HEK293T (cell line): ENCODE measurements around the gene PGGHG.
"Not testable (repeated sequence)": the region's sequence is repeated elsewhere in the genome, so short reads cannot be mapped to it uniquely, and the experiment has no call there.

ENCODE experiments used
- CTCF ChIA-PET: fragments of 350-600 bp; formaldehyde crosslinking; extraction: SDS; loops from one replicate; lab custom pipeline; 2021; ENCODE audit warnings: antibody characterized with exemption, inconsistent platforms; lab: Yijun Ruan, JAX
- POLR2A ChIA-PET: fragments of 350-600 bp; formaldehyde crosslinking; extraction: SDS; loops from one replicate; lab custom pipeline; 2020; ENCODE audit warnings: antibody characterized with exemption, inconsistent platforms; lab: Yijun Ruan, JAX
- DNase-seq: peaks from one replicate; pipeline ENCODE4 v3.0.0; 2012; ENCODE audit warnings: mixed read lengths; ENCODE audit errors: extremely low spot score
- ARNT ChIP-seq: fragments of 450-650 bp; IDR thresholded peaks from 2 replicates; pipeline ENCODE4 v1.6.1; 2017; ENCODE audit warnings: mild to moderate bottlenecking
- BHLHE40 ChIP-seq: fragments of 450-650 bp; IDR thresholded peaks from 2 replicates; pipeline ENCODE4 v1.6.1; 2016; ENCODE audit warnings: mild to moderate bottlenecking, moderate library complexity, borderline replicate concordance
- CTBP1 ChIP-seq: fragments of 450-650 bp; IDR thresholded peaks from 2 replicates; pipeline ENCODE4 v1.6.1; 2016; ENCODE audit warnings: borderline replicate concordance
- ELF4 ChIP-seq: fragments of 450-650 bp; IDR thresholded peaks from 2 replicates; pipeline ENCODE4 v1.6.1; 2017; ENCODE audit warnings: antibody characterized with exemption
- FOXA1 ChIP-seq: fragments of 450-650 bp; IDR thresholded peaks from 2 replicates; pipeline ENCODE4 v1.6.1; 2016; ENCODE audit warnings: mild to moderate bottlenecking
- FOXK2 ChIP-seq: fragments of 450-650 bp; IDR thresholded peaks from 2 replicates; pipeline ENCODE4 v1.6.1; 2016; ENCODE audit warnings: mild to moderate bottlenecking
- FOXM1 ChIP-seq: fragments of 450-650 bp; IDR thresholded peaks from 2 replicates; pipeline ENCODE4 v1.6.1; 2017; ENCODE audit warnings: mild to moderate bottlenecking, borderline replicate concordance
- HDGF ChIP-seq: fragments of 450-650 bp; IDR thresholded peaks from 2 replicates; pipeline ENCODE4 v1.6.1; 2017; ENCODE audit warnings: antibody characterized with exemption, borderline replicate concordance
- L3MBTL2 ChIP-seq: fragments of 450-650 bp; conservative IDR thresholded peaks from 2 replicates; pipeline ENCODE4 v1.6.1; 2016; ENCODE audit warnings: mild to moderate bottlenecking
- LEF1 ChIP-seq: fragments of 450-650 bp; IDR thresholded peaks from 2 replicates; pipeline ENCODE4 v1.6.1; 2017; ENCODE audit warnings: mild to moderate bottlenecking, borderline replicate concordance
- NFRKB ChIP-seq: fragments of 450-650 bp; IDR thresholded peaks from 2 replicates; pipeline ENCODE4 v1.6.1; 2016; ENCODE audit warnings: mild to moderate bottlenecking, moderate library complexity
- SP1 ChIP-seq: fragments of 450-650 bp; IDR thresholded peaks from 2 replicates; pipeline ENCODE4 v1.6.1; 2017
- SUZ12 ChIP-seq: fragments of 450-650 bp; IDR thresholded peaks from 2 replicates; pipeline ENCODE4 v1.6.1; 2016; ENCODE audit warnings: mild to moderate bottlenecking
- TARDBP ChIP-seq: fragments of 450-650 bp; IDR thresholded peaks from 2 replicates; pipeline ENCODE4 v1.6.1; 2016
- ZNF384 ChIP-seq: fragments of 450-650 bp; IDR thresholded peaks from 2 replicates; pipeline ENCODE4 v1.6.1; 2016
- TF ChIP-seq, protein P1 (sequence below): fragments of 450-650 bp; IDR thresholded peaks from 2 replicates; pipeline ENCODE4 v1.6.1; 2016

PGGHG gene

DNA sequence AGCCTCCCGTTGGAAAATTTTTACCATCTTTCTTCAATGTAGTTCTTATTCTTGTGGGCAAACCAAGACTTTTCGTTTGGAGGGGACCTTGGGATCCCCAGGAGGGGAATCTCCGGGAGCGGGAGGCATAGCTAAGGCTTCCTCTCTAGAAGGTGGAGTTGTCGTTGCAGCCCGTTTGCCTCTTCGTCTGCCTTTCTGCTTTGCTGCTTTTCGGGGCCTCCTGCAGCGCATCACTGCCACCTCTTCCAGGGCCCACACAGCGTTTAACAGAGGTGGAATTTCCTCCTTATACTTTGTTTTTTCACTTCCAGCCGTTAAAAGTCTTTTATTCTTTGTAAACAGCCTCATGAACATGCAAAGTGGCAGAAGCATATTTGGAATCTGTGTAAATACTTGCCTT, 35.2 kb downstream of the PGGHG start:
- DNase-seq, result no peak
- CTCF ChIA-PET, result no interaction called here
- POLR2A ChIA-PET, result no interaction called here
- TF ChIP-seq L3MBTL2 (no peak), LEF1 (no peak), FOXA1 (no peak), SP1 (no peak)

DNA sequence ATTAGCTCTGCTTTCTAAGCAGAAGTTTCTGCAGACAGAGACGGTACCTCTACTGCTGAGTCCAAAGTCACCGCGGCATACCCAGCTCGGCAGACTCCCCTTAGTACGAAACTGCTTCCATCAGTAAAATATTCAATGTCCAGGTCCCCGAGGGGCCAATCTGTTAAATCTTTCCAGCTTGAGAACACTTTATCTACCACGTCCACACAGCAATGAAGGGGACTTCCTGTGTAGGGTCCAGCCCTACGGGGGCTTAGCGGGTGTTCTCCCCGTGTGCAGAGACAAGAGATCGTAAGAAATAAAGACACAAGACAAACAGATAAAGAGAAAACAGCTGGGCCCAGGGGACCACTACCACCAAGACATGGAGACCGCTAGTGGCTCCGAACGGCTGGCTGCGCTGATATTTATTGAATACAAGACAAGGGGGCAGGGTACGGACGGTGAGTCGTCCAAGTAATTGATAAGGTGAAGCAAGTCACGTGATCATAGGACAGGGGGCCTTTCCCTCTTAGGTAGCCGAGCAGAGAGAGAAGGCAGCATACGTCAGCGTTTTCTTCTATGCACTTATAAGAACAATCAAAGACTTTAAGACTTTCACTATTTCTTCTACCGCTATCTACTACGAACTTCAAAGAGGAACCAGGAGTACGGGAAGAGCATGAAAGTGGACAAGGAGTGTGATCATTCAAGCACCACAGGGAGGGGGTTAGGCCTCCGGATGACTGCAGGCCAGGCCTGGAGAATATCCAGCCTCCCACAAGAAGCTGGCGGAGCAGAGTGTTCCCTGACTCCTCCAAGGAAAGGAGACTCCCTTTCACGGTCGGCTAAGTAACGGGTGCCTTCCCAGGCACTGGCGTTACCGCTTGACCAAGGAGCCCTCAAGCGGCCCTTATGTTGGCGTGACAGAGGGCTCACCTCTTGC, 35.9 kb downstream of the PGGHG start:
- DNase-seq, CTCF ChIA-PET, POLR2A ChIA-PET: not testable (repeated sequence)

DNA sequence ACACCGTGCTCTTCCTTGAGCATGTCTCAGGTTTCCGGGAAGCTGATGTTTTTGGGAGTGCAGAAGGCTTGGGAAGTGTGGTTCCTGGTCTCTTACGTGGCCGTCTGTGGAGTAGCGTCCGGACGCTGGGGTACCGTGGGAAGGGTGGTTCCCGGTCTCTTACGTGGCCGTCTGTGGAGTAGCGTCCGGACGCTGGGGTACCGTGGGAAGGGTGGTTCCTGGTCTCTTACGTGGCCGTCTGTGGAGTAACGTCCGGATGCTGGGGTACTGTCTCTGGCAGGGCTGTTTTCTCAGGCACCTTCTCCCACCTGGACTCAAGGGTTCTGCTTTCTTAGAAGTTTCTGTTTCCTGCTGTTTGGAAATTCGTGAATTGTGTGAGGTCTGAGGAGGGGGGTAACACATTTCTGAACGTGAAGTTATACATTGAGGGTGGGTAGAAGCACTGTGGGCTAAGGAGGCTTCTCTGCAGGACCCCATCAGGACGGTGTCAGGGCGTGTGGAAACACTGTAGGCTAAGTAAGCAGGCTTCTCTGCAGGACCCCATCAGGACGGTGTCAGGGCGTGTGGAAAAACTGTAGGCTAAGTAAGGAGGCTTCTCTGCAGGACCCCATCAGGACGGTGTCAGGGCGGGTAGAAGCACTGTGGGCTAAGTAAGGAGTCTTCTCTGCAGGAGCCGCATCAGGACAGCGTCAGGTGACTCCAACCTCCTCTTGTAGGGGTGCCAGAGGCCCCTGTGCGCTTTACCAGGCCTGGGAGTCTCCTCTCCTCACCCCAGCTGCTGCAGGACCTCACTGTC, 37.1 kb downstream of the PGGHG start:
- no peak for DNase-seq
- TF ChIP-seq FOXM1, result no peak
- TF ChIP-seq LEF1, result no peak
- no peak for TF ChIP-seq ELF4
- TF ChIP-seq FOXK2, result no peak
- no peak for TF ChIP-seq ARNT
- TF ChIP-seq HDGF, result no peak
- TF ChIP-seq NFRKB, result no peak
- no peak for TF ChIP-seq ZNF384
- TF ChIP-seq L3MBTL2, result no peak
- TF ChIP-seq, protein P1, sequence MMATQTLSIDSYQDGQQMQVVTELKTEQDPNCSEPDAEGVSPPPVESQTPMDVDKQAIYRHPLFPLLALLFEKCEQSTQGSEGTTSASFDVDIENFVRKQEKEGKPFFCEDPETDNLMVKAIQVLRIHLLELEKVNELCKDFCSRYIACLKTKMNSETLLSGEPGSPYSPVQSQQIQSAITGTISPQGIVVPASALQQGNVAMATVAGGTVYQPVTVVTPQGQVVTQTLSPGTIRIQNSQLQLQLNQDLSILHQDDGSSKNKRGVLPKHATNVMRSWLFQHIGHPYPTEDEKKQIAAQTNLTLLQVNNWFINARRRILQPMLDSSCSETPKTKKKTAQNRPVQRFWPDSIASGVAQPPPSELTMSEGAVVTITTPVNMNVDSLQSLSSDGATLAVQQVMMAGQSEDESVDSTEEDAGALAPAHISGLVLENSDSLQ, result no peak
- CTCF ChIA-PET, result no interaction called here
- POLR2A ChIA-PET, result no interaction called here

DNA sequence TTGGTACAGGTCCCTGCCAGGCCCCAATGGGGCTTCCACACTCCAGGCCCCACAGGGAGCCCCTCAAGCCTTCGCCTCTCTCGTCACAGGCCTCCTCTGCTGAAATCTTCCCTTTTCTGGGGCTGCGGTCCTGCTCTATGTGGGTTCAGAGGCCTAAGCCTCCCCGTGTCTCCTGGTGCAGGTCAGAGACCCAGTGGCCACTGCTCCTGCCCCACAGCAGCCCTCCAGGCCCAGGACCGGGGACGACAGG, 37.6 kb downstream of the PGGHG start:
- ChIA-PET POLR2A (no interaction called here), CTCF (no interaction called here)
- no peak for DNase-seq
- TF ChIP-seq L3MBTL2, result no peak

DNA sequence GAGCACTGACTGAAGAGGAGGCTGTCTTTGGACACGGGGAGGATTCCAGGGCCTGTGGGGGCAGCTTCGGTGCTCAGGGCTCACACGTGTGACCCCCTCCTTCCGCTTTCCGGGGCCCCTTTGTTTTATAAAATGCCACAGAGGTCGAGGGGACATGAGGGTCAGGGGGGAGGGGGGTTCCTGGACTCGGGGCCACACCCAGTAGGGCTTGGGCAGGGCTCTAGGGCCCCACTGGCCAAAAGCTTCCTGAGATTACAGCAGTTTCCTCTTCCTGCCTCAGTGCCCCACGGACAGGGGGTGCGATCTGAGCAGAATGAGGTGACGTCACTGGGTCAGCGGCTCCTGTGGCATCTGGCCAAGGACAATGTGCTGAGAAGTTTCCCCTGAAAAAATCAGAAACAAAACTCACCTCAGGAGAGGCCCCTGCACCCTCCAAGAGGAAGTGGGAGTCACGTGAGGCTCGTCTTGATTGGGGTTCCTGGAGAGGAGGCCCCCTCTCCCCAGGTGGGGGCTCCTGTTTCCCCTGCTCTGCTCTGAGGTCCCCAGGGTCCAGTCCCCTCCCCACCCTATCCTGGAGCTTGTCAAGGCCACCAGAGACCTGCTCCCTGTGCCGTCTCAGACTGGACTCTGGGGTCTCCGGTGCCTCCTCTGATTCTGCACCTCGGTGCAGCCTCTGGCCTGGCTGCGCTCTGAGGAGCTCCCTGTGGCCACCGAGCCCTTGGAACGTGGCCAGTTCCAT, 38.1 kb downstream of the PGGHG start:
- no peak for DNase-seq
- TF ChIP-seq ARNT (no peak), FOXA1 (no peak), ELF4 (no peak), HDGF (no peak)
- CTCF ChIA-PET, result interaction anchor here (0.6 kb wide), 1 partner anchor 17 kb away, joined by 3 read pairs; no protein-coding TSS in a partner anchor
- POLR2A ChIA-PET, result interaction anchor here (1.2 kb wide), 1 partner anchor 28 kb away, joined by 5 read pairs; no protein-coding TSS in a partner anchor

DNA sequence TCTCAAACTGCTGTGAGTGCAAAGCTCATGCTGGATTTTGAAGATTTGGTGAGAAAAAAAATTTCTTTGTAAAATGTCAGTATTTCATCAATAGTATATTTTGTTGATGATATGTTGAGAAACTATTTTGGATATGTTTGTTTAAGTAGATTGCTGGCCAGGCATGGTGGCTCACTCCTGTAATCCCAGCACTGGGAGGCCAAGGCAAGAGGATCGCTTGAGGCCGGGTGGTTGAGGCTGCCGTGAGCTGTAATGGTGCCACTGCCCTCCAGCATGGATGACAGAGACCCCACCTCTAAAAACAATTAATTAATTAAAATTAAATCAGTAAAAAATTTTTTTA, 38.6 kb downstream of the PGGHG start:
- POLR2A ChIA-PET, result interaction anchor here (1.2 kb wide), 1 partner anchor 28 kb away, joined by 5 read pairs; no protein-coding TSS in a partner anchor
- TF ChIP-seq, protein P1, result no peak
- TF ChIP-seq HDGF, result no peak
- no peak for TF ChIP-seq SUZ12
- no peak for TF ChIP-seq CTBP1
- TF ChIP-seq L3MBTL2, result no peak
- TF ChIP-seq FOXK2, result no peak
- no peak for TF ChIP-seq SP1
- TF ChIP-seq LEF1, result no peak
- TF ChIP-seq ELF4, result no peak
- TF ChIP-seq ZNF384, result no peak
- TF ChIP-seq FOXM1, result no peak
- TF ChIP-seq TARDBP, result no peak
- TF ChIP-seq FOXA1, result no peak
- no peak for TF ChIP-seq ARNT
- no peak for TF ChIP-seq NFRKB
- TF ChIP-seq BHLHE40, result no peak
- CTCF ChIA-PET, result interaction anchor here (0.6 kb wide), 1 partner anchor 18 kb away, joined by 3 read pairs; no protein-coding TSS in a partner anchor
- DNase-seq, result no peak

DNA sequence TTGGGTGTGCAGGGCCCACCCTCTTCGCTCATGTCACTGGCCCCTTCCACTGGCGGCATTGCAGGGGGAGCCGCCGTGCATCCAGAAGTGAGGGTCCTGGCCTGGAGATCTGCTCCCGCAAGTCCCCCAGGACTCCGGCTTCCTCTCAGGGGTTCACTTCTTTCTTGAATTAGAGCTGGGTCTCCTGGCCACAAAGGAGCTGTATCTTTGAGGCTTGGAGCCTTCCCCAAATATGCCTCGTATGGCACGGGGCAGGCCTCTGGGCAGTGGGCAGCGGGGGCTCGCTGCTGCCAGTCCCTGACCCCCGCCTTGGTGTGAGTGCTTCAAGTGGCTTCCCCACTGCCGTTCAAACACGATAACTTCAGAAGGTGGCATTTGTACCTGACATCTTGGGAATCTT, 39.1 kb downstream of the PGGHG start:
- POLR2A ChIA-PET, result interaction anchor here (1.2 kb wide), 1 partner anchor 27 kb away, joined by 5 read pairs; no protein-coding TSS in a partner anchor
- no peak for DNase-seq
- TF ChIP-seq LEF1 (no peak), HDGF (no peak), CTBP1 (no peak), FOXA1 (no peak), FOXK2 (no peak), ZNF384 (no peak), FOXM1 (no peak), SUZ12 (no peak), ARNT (no peak), BHLHE40 (no peak), TARDBP (no peak), NFRKB (no peak), SP1 (no peak), L3MBTL2 (no peak), ELF4 (no peak)
- TF ChIP-seq, protein P1, result no peak
- CTCF ChIA-PET, result no interaction called here

DNA sequence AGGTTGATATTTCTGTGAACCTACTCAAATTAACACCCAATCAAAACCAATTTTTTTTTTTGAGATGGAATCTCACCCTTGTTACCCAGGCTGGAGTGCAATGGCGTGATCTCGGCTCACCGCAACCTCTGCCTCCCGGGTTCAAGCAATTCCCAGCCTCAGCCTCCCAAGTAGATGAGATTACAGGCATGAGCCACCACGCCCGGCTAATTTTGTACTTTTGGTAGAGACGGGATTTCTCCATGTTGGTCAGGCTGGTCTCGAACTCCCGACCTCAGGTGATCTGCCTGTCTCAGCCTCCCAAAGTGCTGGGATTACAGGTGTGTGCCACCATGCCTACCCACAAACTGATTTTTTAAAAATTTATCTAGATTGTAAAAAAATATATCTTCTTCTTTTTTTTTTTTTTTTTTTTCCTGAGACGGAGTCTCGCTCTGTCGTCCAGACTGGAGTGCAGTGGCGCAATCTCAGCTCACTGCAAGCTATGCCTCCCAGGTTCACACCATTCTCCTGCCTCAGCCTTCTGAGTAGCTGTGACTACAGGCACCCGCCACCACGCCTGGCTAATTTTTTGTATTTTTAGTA, 39.7 kb downstream of the PGGHG start:
- POLR2A ChIA-PET, result interaction anchor here (1.2 to 1.6 kb wide), 3 partner anchors 11 to 207 kb away, joined by 4 to 5 read pairs (median 5); partner anchors contain the start of gene HRAS
- DNase-seq, result not testable (repeated sequence)
- CTCF ChIA-PET, result interaction anchor here (1.6 kb wide), 1 partner anchor 20 kb away, joined by 3 read pairs; no protein-coding TSS in a partner anchor
